K562 (cell line): ENCODE data around the gene PPP2R2D. TPM values are rescaled to one million over a fixed set of nuclear protein-coding genes. Genes with fewer than 3 reads are reported as not detected.

ENCODE experiments used
- ATAC-seq: fragments of 200-7000 bp; cut with Tn5 transposase; 3 replicates; pipeline ENCODE4 v1.9.1; 2020; ENCODE audit warnings: moderate library complexity
- BruUV-seq: library from RNA; stranded (reverse); fragments of 400-500 nt; replicated peaks from 2 replicates; lab custom pipeline; 2021; lab: Mats Ljungman, UMichigan
- CTCF ChIA-PET: fragments of 300-600 bp; formaldehyde crosslinking; extraction: SDS; loops from one replicate; lab custom pipeline; 2021; ENCODE audit warnings: low intra/inter-chr PET ratio; lab: Yijun Ruan, JAX
- POLR2A ChIA-PET: fragments of 300-600, 350-650 bp; sonication (Branson Sonifier 250); formaldehyde crosslinking; extraction: SDS; loops from one replicate; lab custom pipeline; 2021; ENCODE audit warnings: antibody characterized with exemption, inconsistent platforms; lab: Yijun Ruan, JAX
- DNase-seq, 4 experiments: peaks; one replicate each; pipeline versions ENCODE4 v3.0.0 to v3.0.0-alpha.2; 2011 to 2018; ENCODE audit warnings: low spot score in 3 of 4, mixed read lengths in 3 of 4; ENCODE audit errors: extremely low read depth in 1 of 4
- FAIRE-seq: peaks from 2 replicates; lab custom pipeline; 2011; peaks lifted over from hg19 to GRCh38; lab: Jason Lieb, UNC
- H2AFZ ChIP-seq: 2 replicates; pipeline ENCODE4 v1.6.0; 2011; ENCODE audit warnings: low read depth, low read length, control low read depth, inconsistent platforms
- H3K27ac ChIP-seq: fragments of 200-600 bp; 3 replicates; pipeline ENCODE4 v1.8.0; 2011; ENCODE audit warnings: low read depth, mild to moderate bottlenecking, control low read depth, inconsistent platforms, low read length, moderate library complexity, mixed read lengths; ENCODE audit errors: extremely low read depth
- H3K27me3 ChIP-seq, 2 experiments: fragments of 300-600 bp in 1 of 2; 2 replicates in 1 of 2; 3 replicates in 1 of 2; pipeline versions ENCODE4 v1.6.0 to v1.8.0; 2011; ENCODE audit warnings: inconsistent platforms in 2 of 2, low read length in 2 of 2, mild to moderate bottlenecking in 1 of 2, mixed read lengths in 1 of 2, moderate library complexity in 1 of 2; ENCODE audit not compliant: control insufficient read depth in 2 of 2, insufficient read depth in 2 of 2
- H3K36me3 ChIP-seq: fragments of 300-600 bp; 3 replicates; pipeline ENCODE4 v1.8.0; 2011; ENCODE audit warnings: mild to moderate bottlenecking, low read length, inconsistent platforms; ENCODE audit not compliant: control insufficient read depth, insufficient read depth
- H3K4me1 ChIP-seq, 2 experiments: fragments of 200-600 bp in 1 of 2; replicated peaks in 1 of 2; 2 replicates in 1 of 2; 3 replicates in 1 of 2; pipeline versions ENCODE4 v1.5.1 to v1.8.0; 2011; ENCODE audit warnings: inconsistent platforms in 2 of 2, low read length in 2 of 2, mild to moderate bottlenecking in 1 of 2, mixed read lengths in 1 of 2, moderate library complexity in 1 of 2; ENCODE audit not compliant: control insufficient read depth in 2 of 2, insufficient read depth in 2 of 2
- H3K4me2 ChIP-seq: 2 replicates; pipeline ENCODE4 v1.6.1; 2011; ENCODE audit warnings: low read length, control low read depth, inconsistent platforms, mixed read lengths; ENCODE audit not compliant: insufficient read depth
- H3K4me3 ChIP-seq: fragments of 200-600 bp; sonication (generic), shearing (Covaris generic); 2 replicates; pipeline ENCODE4 v1.5.1; 2016; ENCODE audit warnings: control low read depth, inconsistent platforms
- H3K79me2 ChIP-seq: fragments of 200-600 bp; 3 replicates; pipeline ENCODE4 v1.8.0; 2011; ENCODE audit warnings: low read length, inconsistent platforms; ENCODE audit not compliant: control insufficient read depth, insufficient read depth
- H3K9ac ChIP-seq, 2 experiments: 2 replicates each; pipeline versions ENCODE4 v1.6.0 to v1.6.1; 2011; ENCODE audit warnings: low read depth in 2 of 2, low read length in 2 of 2, control low read depth in 1 of 2, inconsistent platforms in 1 of 2, mild to moderate bottlenecking in 1 of 2, mixed read lengths in 1 of 2; ENCODE audit not compliant: insufficient read depth in 1 of 2
- H3K9me1 ChIP-seq: one replicate; pipeline ENCODE4 v1.6.0; 2011; ENCODE audit warnings: inconsistent platforms, mild to moderate bottlenecking, low read length, moderate library complexity; ENCODE audit not compliant: control insufficient read depth, insufficient read depth
- H3K9me3 ChIP-seq: replicated peaks from 2 replicates; pipeline ENCODE4 v1.5.1; 2011; ENCODE audit warnings: low read depth, low read length, inconsistent platforms; ENCODE audit not compliant: control insufficient read depth, insufficient read depth
- H4K20me1 ChIP-seq: replicated peaks from 2 replicates; pipeline ENCODE4 v1.6.1; 2011; ENCODE audit warnings: low read length, inconsistent platforms, mixed read lengths; ENCODE audit not compliant: control insufficient read depth, insufficient read depth
- DPF2 ChIP-seq: fragments of 450-650 bp; IDR thresholded peaks from 2 replicates; pipeline ENCODE4 v1.6.1; 2016
- GABPB1 ChIP-seq: sonication (generic); formaldehyde crosslinking; IDR thresholded peaks from 2 replicates; pipeline ENCODE4 v1.8.0; 2022; ENCODE audit warnings: mild to moderate bottlenecking, missing genetic modification reagents
- HMG20A ChIP-seq: fragments of 450-650 bp; formaldehyde crosslinking; conservative IDR thresholded peaks from 2 replicates; pipeline ENCODE4 v1.4.0; 2020; ENCODE audit warnings: mild to moderate bottlenecking, mixed read lengths
- HMGN3 ChIP-seq: IDR thresholded peaks from 2 replicates; pipeline ENCODE4 v1.6.1; 2011; ENCODE audit warnings: borderline replicate concordance, low read depth, mild to moderate bottlenecking, mixed read lengths, low read length; ENCODE audit not compliant: insufficient read length; ENCODE audit errors: extremely low read depth
- KAT8 ChIP-seq: fragments of 450-650 bp; IDR thresholded peaks from 2 replicates; pipeline ENCODE4 v1.6.1; 2016; ENCODE audit warnings: low read depth, mild to moderate bottlenecking
- MAFK ChIP-seq: IDR thresholded peaks from 2 replicates; pipeline ENCODE4 v1.6.1; 2011; ENCODE audit warnings: low read length, improper control_type of control experiment
- RBM14 ChIP-seq: fragments of 200-400 bp; formaldehyde crosslinking; IDR thresholded peaks from 2 replicates; pipeline ENCODE4 v1.6.1; 2018; ENCODE audit warnings: low read depth, mild to moderate bottlenecking, low read length, moderate library complexity, borderline replicate concordance; ENCODE audit not compliant: insufficient read depth
- SIN3B ChIP-seq: fragments of 450-650 bp; IDR thresholded peaks from 2 replicates; pipeline ENCODE4 v1.6.1; 2017; ENCODE audit warnings: low read depth, mild to moderate bottlenecking, moderate library complexity
- SMAD1 ChIP-seq: fragments of 150-350 bp; IDR thresholded peaks from 2 replicates; pipeline ENCODE4 v1.6.1; 2014; ENCODE audit warnings: low read length, low read depth; ENCODE audit not compliant: partially characterized antibody
- TEAD4 ChIP-seq, 2 experiments: sonication (generic) in 1 of 2; formaldehyde crosslinking in 1 of 2; IDR thresholded peaks; 2 replicates each; pipeline versions ENCODE4 v1.6.1 to v1.8.0; 2012 to 2022; ENCODE audit warnings: borderline replicate concordance in 1 of 2, inconsistent platforms in 1 of 2, low read length in 1 of 2, mild to moderate bottlenecking in 1 of 2, missing genetic modification reagents in 1 of 2
- TRIM28 ChIP-seq: fragments of 450-650 bp; IDR thresholded peaks from 2 replicates; pipeline ENCODE4 v1.6.1; 2017
- ZNF280B ChIP-seq: fragments of 250-450 bp; sonication (Bioruptor Pico); IDR thresholded peaks from 2 replicates; pipeline ENCODE4 v1.5.1; 2021; ENCODE audit warnings: mild to moderate bottlenecking
- ZNF347 ChIP-seq: fragments of 450-650 bp; formaldehyde crosslinking; IDR thresholded peaks from 2 replicates; pipeline ENCODE4 v1.4.0; 2020; ENCODE audit warnings: low read depth, mild to moderate bottlenecking, moderate library complexity
- ZNF431 ChIP-seq: sonication (generic); formaldehyde crosslinking; IDR thresholded peaks from 2 replicates; pipeline ENCODE4 v1.8.0; 2022; ENCODE audit warnings: mild to moderate bottlenecking, missing genetic modification reagents
- WGBS: fragments of 100-300 bp; shearing (Covaris generic); methylation state at CpG from one replicate; pipeline ENCODE4 v1.1.6; 2016; ENCODE audit warnings: low coverage, mixed read lengths; ENCODE audit not compliant: insufficient coverage; ENCODE audit errors: missing lambda C conversion rate; 5-methylcytosine and 5-hydroxymethylcytosine counted together
- in situ Hi-C: fragments of 300-500 bp; cut with MboI; formaldehyde crosslinking; loops from 4 replicates; pipeline ENCODE4 v1.15.0; 2018; ENCODE audit warnings: inconsistent platforms, mixed read lengths
- intact Hi-C: fragments of 100-400 bp; cut with micrococcal nuclease; formaldehyde crosslinking; loops from 2 replicates; pipeline ENCODE4 v1.14.2; 2022
- polyA plus RNA-seq, 8 experiments: library from polyadenylated mRNA; depleted of rRNA in 4 of 8; stranded (reverse) in 5 of 8; unstranded in 3 of 8; fragments of >200 nt; fragmentation: Nextera tagmentation in 2 of 8; fragmentation: Illumina TruSeq in 1 of 8; extraction: Ambion mirVana in 2 of 8; extraction: Trizol in 1 of 8; gene quantifications; 2 replicates each; pipeline versions ENCODE4 v1.2.1 to v1.2.3, GENCODE V29; 2011 to 2014; ENCODE audit warnings: inconsistent platforms in 1 of 8, missing spikeins in 1 of 8
- total RNA-seq, 7 experiments: library from RNA; depleted of rRNA in 6 of 7; stranded (reverse); fragments of >200 nt in 6 of 7; fragmentation: Illumina TruSeq in 2 of 7; extraction: Trizol in 2 of 7; gene quantifications; 2 replicates each; pipeline versions ENCODE4 v1.2.1 to v1.2.3, GENCODE V29; 2011 to 2021; ENCODE audit warnings: low replicate concordance in 1 of 7

PPP2R2D gene
- total and polyA plus RNA-seq, 9 of the 15 experiments (the other 6 are each of a cell fraction or from before 2014, with no cell fraction given) = 1.9 to 37.0 (median 26.8) TPM

DNA sequence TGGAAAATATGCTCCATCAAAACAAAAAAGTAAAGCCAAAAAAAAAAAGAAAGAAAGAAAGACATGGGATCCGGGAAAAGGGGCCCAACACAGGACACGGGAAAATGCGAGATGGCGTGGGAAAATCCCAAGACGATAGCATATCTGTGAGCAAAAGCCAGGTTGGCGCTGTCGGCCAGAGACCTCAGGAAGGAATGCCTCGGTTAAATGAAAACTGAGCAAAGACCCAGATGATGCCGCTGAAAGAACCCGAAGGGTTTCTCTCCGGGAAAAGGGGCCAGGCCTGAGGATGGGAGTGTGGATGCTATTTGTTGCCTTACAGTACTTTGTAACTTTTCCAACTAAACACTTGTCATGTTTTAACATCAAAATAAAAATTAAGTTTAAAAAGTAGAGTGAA, 49.5 kb upstream of the PPP2R2D start:
- no peak overlapping the region for H3K4me2 ChIP-seq
- POLR2A ChIA-PET = no interaction called here
- no peaks in the 10 kb centered on the region for H3K79me2 ChIP-seq
- CTCF ChIA-PET = no interaction called here
- no TSS peak for BruUV-seq
- TF ChIP-seq KAT8 = no peak
- no peak overlapping the region for H2AFZ ChIP-seq
- no peak overlapping the region for H3K9ac ChIP-seq
- no peak for FAIRE-seq
- no peak for ATAC-seq
- no peaks in the 10 kb centered on the region for H3K9me3 ChIP-seq
- in situ Hi-C loops = no loop called here
- intact Hi-C loops = no loop called here
- H4K20me1 ChIP-seq = no peaks in the 10 kb centered on the region
- WGBS = 46% methylated on average over 4 of the region's 11 CpGs
- no peak overlapping the region for H3K4me3 ChIP-seq
- no peak for DNase-seq
- no peaks in the 10 kb centered on the region for H3K36me3 ChIP-seq
- peaks cover 10 to 70% of the 10 kb centered on the region in 2 experiments; a peak in 4 of 5 replicates for H3K27me3 ChIP-seq
- peaks cover 0 to 22% of the 10 kb centered on the region in 2 experiments; a peak in 2 of 5 replicates for H3K4me1 ChIP-seq
- H3K9me1 ChIP-seq = no peaks in the 10 kb centered on the region
- no peak overlapping the region for H3K27ac ChIP-seq

- Histone ChIP-seq H3K4me3 (no peak overlapping the region), H3K4me1 (peaks cover 0 to 14% of the 10 kb centered on the region in 2 experiments; a peak in 1 of 5 replicates), H3K36me3 (no peaks in the 10 kb centered on the region), H2AFZ (no peak overlapping the region), H3K27me3 (peaks cover 10 to 68% of the 10 kb centered on the region in 2 experiments; a peak in 4 of 5 replicates), H3K9ac (no peak overlapping the region), H3K9me3 (no peaks in the 10 kb centered on the region), H3K27ac (no peak overlapping the region), H3K79me2 (no peaks in the 10 kb centered on the region), H3K9me1 (no peaks in the 10 kb centered on the region), H3K4me2 (no peak overlapping the region), H4K20me1 (no peaks in the 10 kb centered on the region)
- DNase-seq = no peak
- POLR2A ChIA-PET = no interaction called here
- CTCF ChIA-PET = no interaction called here
- no peak for ATAC-seq
- intact Hi-C loops (no loop called here), in situ Hi-C loops (no loop called here)
- no TSS peak for BruUV-seq
- 32% methylated on average over 32 of the region's 32 CpGs for WGBS
- FAIRE-seq = no peak
- no peak for TF ChIP-seq GABPB1 (CRISPR knock-in tag)
- no peak for TF ChIP-seq ZNF431 (CRISPR knock-in tag)
- TF ChIP-seq SIN3B = no peak
- no peak for TF ChIP-seq TEAD4 (IDR thresholded peaks at IDR 0.05; ENCODE audit: low read length)
- TF ChIP-seq TEAD4 (CRISPR knock-in tag; IDR thresholded peaks at IDR 0.05; ENCODE audit: borderline replicate concordance) = no peak
- no peak for TF ChIP-seq HMGN3
- no peak for TF ChIP-seq HMG20A (CRISPR knock-in tag)
- TF ChIP-seq RBM14 = no peak
- no peak for TF ChIP-seq SMAD1
- TF ChIP-seq ZNF347 (CRISPR knock-in tag) = no peak
- no peak for TF ChIP-seq TRIM28
- TF ChIP-seq ZNF280B (CRISPR knock-in tag) = no peak
- TF ChIP-seq DPF2 = no peak
- no peak for TF ChIP-seq MAFK
Measured at GRCh38 chr10:131852176-131852822, 48.5 kb upstream of the PPP2R2D start.
